ENCODE measurements around the gene FOXP1. TPM values are rescaled to one million over a fixed set of nuclear protein-coding genes. Genes with fewer than 3 reads are reported as not detected.

The FOXP1 gene
- total RNA-seq, 2 experiments from 2014 or later: 108 to 153 TPM

DNA sequence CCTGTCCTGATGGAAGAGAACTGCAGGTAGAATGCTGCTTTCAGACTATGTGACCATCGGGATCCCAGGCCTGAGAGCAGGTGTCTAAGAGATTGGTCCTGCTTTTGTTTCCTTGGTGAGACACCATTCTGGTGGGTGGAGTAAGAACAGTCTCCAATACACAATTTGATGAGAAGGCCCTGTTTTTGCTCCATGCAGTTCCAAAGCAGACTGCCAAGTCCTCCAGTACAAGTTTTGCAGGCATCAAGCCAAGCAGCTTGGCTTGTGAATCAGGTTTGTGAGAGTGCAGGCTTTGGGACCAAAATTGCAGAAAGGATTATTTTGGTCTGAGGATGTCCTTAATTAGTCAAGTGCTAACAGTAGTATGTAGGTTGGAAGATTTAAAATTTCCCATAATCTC is 381.6 kb downstream of the FOXP1 start:
- H3K27ac Mint-ChIP-seq: no peak overlapping the region
- CTCF ChIA-PET: no interaction called here
- POLR2A ChIA-PET: no interaction called here
- H3K27me3 Mint-ChIP-seq: no peaks in the 10 kb centered on the region
- no peak overlapping the region for H3K4me3 Mint-ChIP-seq
- intact Hi-C loops (cut with DNase I, micrococcal nuclease): no loop called here
- H3K36me3 Mint-ChIP-seq (ENCODE audit: low read depth): peaks cover 19% of the 10 kb centered on the region
- DNase-seq (no peak), ATAC-seq (no peak)
- peaks cover 72% of the 10 kb centered on the region for H3K4me1 Mint-ChIP-seq
- peaks cover 7% of the 10 kb centered on the region for H3K9me3 Mint-ChIP-seq (ENCODE audit: low read depth)

DNA sequence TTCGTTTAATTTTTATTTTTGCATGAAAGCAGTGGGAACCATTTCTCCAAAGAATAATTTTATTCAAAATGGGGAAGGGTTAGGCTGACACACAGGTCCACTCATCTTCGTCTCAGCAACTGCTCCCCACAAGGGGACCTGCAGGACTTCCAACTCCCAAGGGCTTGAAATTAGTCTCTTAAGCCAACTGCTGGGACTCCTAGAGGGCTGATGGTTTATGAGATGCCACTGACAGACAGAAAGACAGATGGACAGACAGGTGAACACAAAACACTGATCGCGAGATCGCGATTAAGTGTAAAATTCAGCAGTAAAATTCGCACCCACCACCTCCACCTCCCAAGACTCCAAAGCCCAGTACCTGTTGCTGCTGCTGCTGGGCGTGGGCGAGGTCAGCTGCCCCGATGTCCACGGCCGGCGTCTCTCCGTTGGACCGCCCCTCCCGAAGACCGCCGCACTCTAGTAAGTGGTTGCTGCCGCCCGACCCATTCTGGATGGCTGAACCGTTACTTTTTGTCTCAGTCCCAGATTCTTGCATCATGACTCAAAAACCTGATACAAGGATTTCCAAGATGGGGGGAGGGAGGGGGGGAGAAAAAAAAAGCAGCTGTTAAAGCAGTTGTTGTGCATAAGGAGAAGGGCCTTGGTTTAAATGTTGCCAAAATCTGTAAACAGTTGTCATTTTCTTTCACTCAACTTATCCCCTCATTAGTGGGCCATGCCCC is 385.5 kb downstream of the FOXP1 start:
- Mint-ChIP-seq H3K36me3 (ENCODE audit: low read depth) (peaks cover 35% of the 10 kb centered on the region), H3K27ac (no peak overlapping the region), H3K27me3 (no peaks in the 10 kb centered on the region), H3K9me3 (ENCODE audit: low read depth) (no peaks in the 10 kb centered on the region), H3K4me3 (no peak overlapping the region), H3K4me1 (peaks cover 69% of the 10 kb centered on the region)
- ChIA-PET POLR2A (no interaction called here), CTCF (interaction anchor here (1.3 to 1.8 kb wide), 2 partner anchors 11 to 14 kb away, joined by 3 to 5 read pairs; no protein-coding TSS in a partner anchor)
- ATAC-seq (no peak), DNase-seq (no peak)
- intact Hi-C loops (cut with DNase I, micrococcal nuclease): no loop called here

DNA sequence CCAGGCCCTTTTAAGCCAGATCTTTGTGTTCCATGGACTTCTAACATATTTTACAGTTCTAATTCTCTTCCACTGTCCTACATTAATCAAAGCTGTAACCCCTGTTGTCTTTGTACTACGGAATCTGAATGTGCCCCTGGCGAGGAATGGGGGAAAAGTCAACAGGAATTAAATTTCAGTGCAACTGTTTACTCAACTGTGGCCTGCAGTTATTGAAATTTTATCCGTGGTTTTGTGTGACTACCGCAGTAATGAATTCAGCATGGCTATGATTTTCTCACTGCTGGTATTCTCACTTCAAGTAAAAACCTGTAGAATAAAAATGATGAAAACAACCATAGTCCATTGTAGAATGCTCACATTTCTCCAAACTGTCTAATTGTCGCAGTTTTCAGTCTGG is 388.0 kb downstream of the FOXP1 start:
- CTCF ChIA-PET: no interaction called here
- H3K4me3 Mint-ChIP-seq: no peak overlapping the region
- no peak for ATAC-seq

DNA sequence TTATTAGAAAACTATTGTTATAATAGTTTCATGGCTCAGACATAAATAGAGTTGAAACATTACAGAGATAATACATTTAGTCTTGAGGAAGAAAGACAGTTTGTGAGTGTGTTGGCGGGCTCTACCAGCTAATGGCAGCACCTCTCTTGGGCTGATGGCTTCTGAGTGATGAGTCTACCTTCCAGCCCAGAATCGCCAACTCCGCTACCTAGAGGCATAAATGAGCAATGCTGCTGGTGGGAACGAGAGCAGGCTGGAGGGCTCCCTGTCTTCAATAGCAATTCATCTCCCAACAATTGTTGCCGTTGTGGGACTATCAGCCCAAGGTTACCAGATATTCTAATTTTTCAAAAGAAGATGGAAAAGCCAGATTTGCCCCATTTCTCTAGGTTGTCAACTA is 388.7 kb downstream of the FOXP1 start:
- Mint-ChIP-seq H3K4me1 (peaks cover 70% of the 10 kb centered on the region), H3K4me3 (no peak overlapping the region), H3K36me3 (ENCODE audit: low read depth) (peaks cover 48% of the 10 kb centered on the region), H3K27me3 (no peaks in the 10 kb centered on the region), H3K9me3 (ENCODE audit: low read depth) (no peaks in the 10 kb centered on the region), H3K27ac (no peak overlapping the region)
- intact Hi-C loops (cut with DNase I, micrococcal nuclease): loop anchor here in 1 of 2 experiments (2.0 to 5.0 kb wide), 2 partner anchors 32 to 182 kb away; no protein-coding TSS in a partner anchor
- ChIA-PET CTCF (no interaction called here), POLR2A (no interaction called here)
- DNase-seq (no peak), ATAC-seq (no peak)

More for the DNA sequence above, 388.0 kb downstream of the FOXP1 start:
- Mint-ChIP-seq H3K27me3 (no peaks in the 10 kb centered on the region), H3K9me3 (ENCODE audit: low read depth) (no peaks in the 10 kb centered on the region), H3K36me3 (ENCODE audit: low read depth) (peaks cover 45% of the 10 kb centered on the region), H3K27ac (peak overlapping the region; percentile 56), H3K4me1 (peaks cover 69% of the 10 kb centered on the region)
- POLR2A ChIA-PET: no interaction called here
- intact Hi-C loops (cut with DNase I, micrococcal nuclease): loop anchor here in 1 of 2 experiments (2.0 kb wide), 1 partner anchor 31 kb away; no protein-coding TSS in a partner anchor
- no peak for DNase-seq

DNA sequence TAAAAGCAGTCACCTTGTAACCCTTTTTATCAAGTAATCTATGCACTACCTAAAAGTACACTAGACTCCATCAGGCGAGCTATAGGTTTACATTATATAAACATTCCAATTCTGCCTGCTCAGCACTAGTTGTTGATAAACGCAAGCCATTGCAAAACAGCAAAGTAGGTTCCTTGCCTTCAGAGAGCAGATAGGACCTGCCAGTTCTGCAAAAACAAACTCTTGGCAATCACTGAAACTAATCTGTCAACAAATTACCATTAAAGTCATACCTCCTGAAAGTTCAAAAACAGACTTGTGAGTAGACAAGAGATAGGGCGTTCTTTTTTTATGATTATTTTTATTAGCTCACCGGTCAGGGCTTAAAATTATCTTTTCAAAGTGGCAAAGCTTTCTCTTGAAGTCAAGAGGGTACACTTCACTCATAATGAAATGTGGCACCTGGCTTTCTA is 392.5 kb downstream of the FOXP1 start:
- H3K36me3 Mint-ChIP-seq (ENCODE audit: low read depth): peaks cover 46% of the 10 kb centered on the region
- intact Hi-C loops (cut with DNase I, micrococcal nuclease): loop anchor here in 1 of 2 experiments (5.0 kb wide), 1 partner anchor 179 kb away; no protein-coding TSS in a partner anchor
- peaks cover 86% of the 10 kb centered on the region for H3K4me1 Mint-ChIP-seq

DNA sequence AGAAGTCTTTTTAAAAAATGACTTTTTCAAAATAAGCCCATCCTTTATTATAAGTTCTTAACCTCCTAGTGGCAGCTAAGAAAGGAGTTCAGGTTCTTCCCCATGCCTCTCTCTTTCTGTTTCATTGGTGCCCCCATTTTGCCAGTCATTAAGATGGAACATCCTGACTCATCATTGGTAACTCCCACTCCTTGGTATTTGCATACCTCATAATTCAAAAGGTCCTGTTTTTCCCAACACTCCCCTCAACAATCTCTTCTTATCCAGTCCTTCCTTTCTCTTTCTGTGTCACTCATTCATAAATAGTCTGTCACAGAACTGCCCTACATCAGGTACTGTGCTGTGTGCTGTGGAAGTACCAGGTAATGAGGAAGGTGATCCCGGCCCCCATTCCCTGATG is 394.0 kb downstream of the FOXP1 start:
- Mint-ChIP-seq H3K27me3 (no peaks in the 10 kb centered on the region), H3K4me3 (no peak overlapping the region), H3K36me3 (ENCODE audit: low read depth) (peaks cover 45% of the 10 kb centered on the region), H3K4me1 (peaks cover 86% of the 10 kb centered on the region), H3K27ac (peak overlapping the region; percentile 87), H3K9me3 (ENCODE audit: low read depth) (no peaks in the 10 kb centered on the region)
- CTCF ChIA-PET: interaction anchor here (0.7 to 3.2 kb wide), 3 partner anchors 23 to 167 kb away, joined by 3 to 11 read pairs (median 3); no protein-coding TSS in a partner anchor
- intact Hi-C loops (cut with DNase I, micrococcal nuclease): loop anchor here (2.0 to 5.0 kb wide), 4 partner anchors 29 to 61 kb away; no protein-coding TSS in a partner anchor
- POLR2A ChIA-PET: no interaction called here
- DNase-seq (no peak), ATAC-seq (peak; percentile 61)

More for the DNA sequence above, 392.5 kb downstream of the FOXP1 start:
- DNase-seq (no peak), ATAC-seq (no peak)
- H3K9me3 Mint-ChIP-seq (ENCODE audit: low read depth): no peaks in the 10 kb centered on the region
- H3K27ac Mint-ChIP-seq: peak overlapping the region; percentile 74
- ChIA-PET POLR2A (interaction anchor here (0.6 to 0.7 kb wide), 2 partner anchors 39 to 70 kb away, joined by 3 read pairs; no protein-coding TSS in a partner anchor), CTCF (interaction anchor here (1.1 to 3.2 kb wide), 3 partner anchors 13 to 115 kb away, joined by 3 to 11 read pairs (median 4); no protein-coding TSS in a partner anchor)
- no peak overlapping the region for H3K4me3 Mint-ChIP-seq
- H3K27me3 Mint-ChIP-seq: no peaks in the 10 kb centered on the region

DNA sequence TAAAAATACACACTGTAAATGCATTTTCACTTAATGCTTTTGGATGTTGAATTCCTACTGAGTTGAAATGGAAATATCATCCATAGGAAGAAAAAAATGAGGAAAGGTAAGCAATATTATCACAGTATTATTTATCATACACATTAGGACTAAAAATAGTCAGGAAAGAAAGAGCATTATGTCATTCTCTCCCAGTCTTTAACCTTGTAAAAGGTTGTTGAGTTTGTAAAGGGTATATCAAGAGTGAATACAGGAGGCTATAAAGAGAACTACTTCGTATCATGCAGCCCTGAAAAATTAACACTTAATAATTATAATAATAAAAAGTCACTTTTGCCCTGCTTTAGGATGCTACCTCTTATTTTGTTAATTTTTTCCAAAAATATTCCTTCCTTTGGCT is 395.8 kb downstream of the FOXP1 start:
- no peaks in the 10 kb centered on the region for H3K27me3 Mint-ChIP-seq
- H3K4me3 Mint-ChIP-seq: no peak overlapping the region
- no peak for DNase-seq
- no peaks in the 10 kb centered on the region for H3K9me3 Mint-ChIP-seq (ENCODE audit: low read depth)
- H3K36me3 Mint-ChIP-seq (ENCODE audit: low read depth): peaks cover 39% of the 10 kb centered on the region
- peaks cover 76% of the 10 kb centered on the region for H3K4me1 Mint-ChIP-seq
- ChIA-PET POLR2A (no interaction called here), CTCF (no interaction called here)
- intact Hi-C loops (cut with DNase I, micrococcal nuclease): loop anchor here (2.0 to 5.0 kb wide), 4 partner anchors 27 to 59 kb away; no protein-coding TSS in a partner anchor
- peak overlapping the region; percentile 26 for H3K27ac Mint-ChIP-seq
- ATAC-seq: no peak

DNA sequence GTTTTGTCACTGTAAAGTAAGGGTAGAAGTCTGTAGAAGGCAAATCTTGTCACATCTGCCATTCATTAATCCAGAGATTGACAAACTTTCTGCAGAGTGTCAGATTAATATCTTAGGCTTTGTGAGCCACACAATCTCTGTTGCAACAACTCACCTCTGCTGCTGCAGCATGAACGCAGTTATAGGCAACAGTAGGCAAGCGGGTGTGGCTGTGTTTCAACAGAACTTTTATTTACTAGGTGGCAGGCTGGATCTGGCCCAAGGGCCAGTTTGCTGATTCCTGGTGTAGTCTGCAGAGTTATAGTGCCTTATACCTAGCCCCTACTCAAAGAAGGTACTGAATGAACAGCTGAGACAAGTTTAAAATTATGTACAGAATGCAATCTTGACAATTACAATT is 396.7 kb downstream of the FOXP1 start:
- Mint-ChIP-seq H3K9me3 (ENCODE audit: low read depth) (no peaks in the 10 kb centered on the region), H3K27ac (peak overlapping the region; percentile 37), H3K4me3 (no peak overlapping the region), H3K4me1 (peaks cover 68% of the 10 kb centered on the region), H3K27me3 (no peaks in the 10 kb centered on the region), H3K36me3 (ENCODE audit: low read depth) (peaks cover 36% of the 10 kb centered on the region)
- POLR2A ChIA-PET: no interaction called here
- CTCF ChIA-PET: no interaction called here
- intact Hi-C loops (cut with DNase I, micrococcal nuclease): loop anchor here in 1 of 2 experiments (5.0 kb wide), 2 partner anchors 34 to 54 kb away; no protein-coding TSS in a partner anchor
- ATAC-seq (no peak), DNase-seq (no peak)

DNA sequence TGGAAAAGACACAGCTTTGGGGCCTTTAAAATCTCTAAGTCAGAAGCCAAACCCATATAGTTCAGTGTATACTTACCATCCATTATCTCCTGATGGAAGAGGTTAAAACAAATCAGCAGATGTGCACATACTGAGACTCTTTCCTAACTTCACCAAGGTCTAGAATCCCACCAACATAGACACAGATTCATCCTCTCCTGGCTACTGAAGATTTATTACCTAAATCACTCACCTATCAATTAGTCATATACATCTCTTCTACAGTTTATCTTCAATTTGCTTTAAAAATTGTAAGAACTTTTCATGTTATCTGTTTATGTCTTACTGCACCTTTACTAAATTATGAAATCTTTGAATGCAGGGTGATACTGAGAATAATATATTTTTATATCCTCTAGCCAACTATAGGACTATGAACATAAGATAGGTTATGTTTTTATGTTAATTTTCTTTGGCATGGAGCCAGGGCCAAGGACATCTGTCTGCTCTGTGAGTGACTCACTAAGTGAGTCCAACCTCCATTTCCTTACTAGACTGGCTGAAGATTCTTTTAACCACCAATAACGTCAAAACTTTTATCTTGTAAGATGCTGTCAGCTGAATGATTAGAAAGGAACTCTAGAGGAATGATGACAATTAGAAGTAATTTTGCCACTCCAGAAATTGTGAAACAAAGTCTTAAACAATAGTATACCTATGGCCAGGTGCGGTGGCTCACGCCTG is 397.6 kb downstream of the FOXP1 start:
- DNase-seq: peak; percentile 38
- H3K27ac Mint-ChIP-seq: peak overlapping the region; percentile 83
- no peaks in the 10 kb centered on the region for H3K27me3 Mint-ChIP-seq
- no peak overlapping the region for H3K4me3 Mint-ChIP-seq
- ChIA-PET CTCF (interaction anchor here (0.6 to 1.1 kb wide), 2 partner anchors 12 to 208 kb away, joined by 3 to 5 read pairs; no protein-coding TSS in a partner anchor), POLR2A (no interaction called here)
- no peaks in the 10 kb centered on the region for H3K9me3 Mint-ChIP-seq (ENCODE audit: low read depth)
- intact Hi-C loops (cut with DNase I, micrococcal nuclease): loop anchor here in 1 of 2 experiments (5.0 kb wide), 2 partner anchors 34 to 54 kb away; no protein-coding TSS in a partner anchor
- peaks cover 37% of the 10 kb centered on the region for H3K36me3 Mint-ChIP-seq (ENCODE audit: low read depth)
- peaks cover 59% of the 10 kb centered on the region for H3K4me1 Mint-ChIP-seq
- peak; percentile 70 for ATAC-seq

DNA sequence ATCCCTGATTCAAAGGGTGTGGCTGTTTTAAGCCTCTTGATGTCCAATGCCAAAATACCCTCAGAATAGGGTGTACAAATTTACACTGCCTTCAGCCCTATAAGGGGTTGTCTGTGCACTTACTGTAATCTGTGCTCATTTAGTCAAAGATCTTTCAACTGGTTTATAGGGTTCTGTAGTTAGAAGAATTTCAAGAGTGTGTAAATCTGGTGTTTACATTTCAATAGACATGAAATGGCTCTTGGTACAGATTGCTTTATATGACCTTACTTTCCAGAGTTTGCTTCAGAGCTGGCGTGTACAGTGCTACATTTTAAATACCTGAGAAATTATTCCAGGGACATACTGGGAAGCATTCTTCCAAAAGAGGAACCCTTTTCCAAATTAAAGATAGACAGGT is 399.3 kb downstream of the FOXP1 start:
- Mint-ChIP-seq H3K9me3 (ENCODE audit: low read depth) (no peaks in the 10 kb centered on the region), H3K36me3 (ENCODE audit: low read depth) (peaks cover 46% of the 10 kb centered on the region), H3K4me3 (no peak overlapping the region), H3K4me1 (peaks cover 51% of the 10 kb centered on the region), H3K27me3 (no peaks in the 10 kb centered on the region), H3K27ac (no peak overlapping the region)
- ATAC-seq: no peak
- ChIA-PET POLR2A (no interaction called here), CTCF (interaction anchor here (0.6 kb wide), 1 partner anchor 1244 kb away, joined by 3 read pairs; no protein-coding TSS in a partner anchor)
- no peak for DNase-seq
- intact Hi-C loops (cut with DNase I, micrococcal nuclease): no loop called here

DNA sequence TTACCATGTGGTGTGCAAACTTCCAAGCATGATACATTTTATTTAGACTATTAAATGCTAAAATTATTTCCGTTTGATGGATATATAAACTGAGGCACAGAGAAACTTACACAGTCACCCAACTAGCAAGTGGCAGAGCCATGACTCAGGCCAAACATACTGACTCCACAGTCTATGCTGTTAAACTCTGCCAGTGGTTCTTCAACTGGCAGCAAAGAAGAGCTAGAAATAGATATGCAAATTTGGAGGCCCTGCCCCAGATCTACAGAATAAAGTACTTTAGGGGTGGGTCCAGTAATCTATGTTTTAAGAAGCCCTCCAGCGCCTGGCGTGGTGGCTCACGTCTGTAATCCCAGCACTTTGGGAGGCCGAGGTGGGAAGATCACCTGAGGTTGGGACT is 400.0 kb downstream of the FOXP1 start:
- Mint-ChIP-seq H3K4me3 (no peak overlapping the region), H3K27me3 (no peaks in the 10 kb centered on the region), H3K4me1 (peaks cover 46% of the 10 kb centered on the region)

More for the DNA sequence above, 400.0 kb downstream of the FOXP1 start:
- ChIA-PET POLR2A (interaction anchor here (0.7 kb wide), 1 partner anchor 847 kb away, joined by 3 read pairs; no protein-coding TSS in a partner anchor), CTCF (interaction anchor here (0.6 kb wide), 1 partner anchor 1244 kb away, joined by 3 read pairs; no protein-coding TSS in a partner anchor)
- Mint-ChIP-seq H3K27ac (no peak overlapping the region), H3K9me3 (ENCODE audit: low read depth) (no peaks in the 10 kb centered on the region), H3K36me3 (ENCODE audit: low read depth) (peaks cover 41% of the 10 kb centered on the region)
- intact Hi-C loops (cut with DNase I, micrococcal nuclease): no loop called here
- DNase-seq: no peak
- ATAC-seq: no peak

All from activated CD4-positive, alpha-beta T cell treated with anti-CD3 and anti-CD28 coated beads for 36 hours (primary cell).